GM18909 (cell line): ENCODE results near the gene STARD3.
"Not testable (repeated sequence)": the region's sequence is repeated elsewhere in the genome, so short reads cannot be mapped to it uniquely, and the experiment has no call there.

Experiments
- ATAC-seq: cut with Tn5 transposase; IDR thresholded peaks from one replicate; pipeline ENCODE4 v1.9.1; 2021; ENCODE audit warnings: mild to moderate bottlenecking; ENCODE audit not compliant: unreplicated experiment, poor library complexity

The STARD3 gene

DNA sequence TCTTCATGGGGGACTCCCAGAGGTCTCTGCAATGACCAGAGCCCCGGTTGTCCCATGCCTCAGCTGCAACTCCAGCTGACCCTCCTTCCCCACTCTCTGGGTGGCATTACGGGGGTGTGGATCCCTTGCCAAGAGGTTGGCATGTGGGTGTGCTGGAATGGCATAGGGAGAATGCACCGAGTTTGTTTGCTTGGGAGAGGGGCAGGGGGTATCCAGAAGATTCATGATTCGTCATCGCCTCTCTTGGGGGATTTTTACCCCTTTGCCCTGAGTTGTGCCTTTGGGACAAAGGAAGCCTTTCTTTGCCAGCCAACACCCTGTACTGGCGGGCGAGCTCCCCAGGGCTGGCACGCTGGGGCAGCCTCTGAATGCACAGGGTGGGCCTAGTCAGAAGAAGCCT, 69.4 kb downstream of the STARD3 start:
- no peak for ATAC-seq

DNA sequence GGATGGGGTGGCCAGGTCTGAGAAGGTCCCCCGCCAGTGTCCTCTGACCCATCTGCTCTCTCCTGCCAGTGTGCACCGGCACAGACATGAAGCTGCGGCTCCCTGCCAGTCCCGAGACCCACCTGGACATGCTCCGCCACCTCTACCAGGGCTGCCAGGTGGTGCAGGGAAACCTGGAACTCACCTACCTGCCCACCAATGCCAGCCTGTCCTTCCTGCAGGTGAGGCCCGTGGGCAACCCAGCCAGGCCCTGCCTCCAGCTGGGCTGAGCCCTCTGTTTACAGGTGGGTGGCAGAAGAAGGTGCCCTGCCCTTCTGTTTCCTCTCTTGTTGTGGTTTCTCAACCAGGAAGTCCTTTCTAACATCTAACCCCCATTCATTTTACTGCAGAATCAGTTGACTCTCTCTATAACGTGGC, 70.0 kb downstream of the STARD3 start:
- ATAC-seq: no peak

DNA sequence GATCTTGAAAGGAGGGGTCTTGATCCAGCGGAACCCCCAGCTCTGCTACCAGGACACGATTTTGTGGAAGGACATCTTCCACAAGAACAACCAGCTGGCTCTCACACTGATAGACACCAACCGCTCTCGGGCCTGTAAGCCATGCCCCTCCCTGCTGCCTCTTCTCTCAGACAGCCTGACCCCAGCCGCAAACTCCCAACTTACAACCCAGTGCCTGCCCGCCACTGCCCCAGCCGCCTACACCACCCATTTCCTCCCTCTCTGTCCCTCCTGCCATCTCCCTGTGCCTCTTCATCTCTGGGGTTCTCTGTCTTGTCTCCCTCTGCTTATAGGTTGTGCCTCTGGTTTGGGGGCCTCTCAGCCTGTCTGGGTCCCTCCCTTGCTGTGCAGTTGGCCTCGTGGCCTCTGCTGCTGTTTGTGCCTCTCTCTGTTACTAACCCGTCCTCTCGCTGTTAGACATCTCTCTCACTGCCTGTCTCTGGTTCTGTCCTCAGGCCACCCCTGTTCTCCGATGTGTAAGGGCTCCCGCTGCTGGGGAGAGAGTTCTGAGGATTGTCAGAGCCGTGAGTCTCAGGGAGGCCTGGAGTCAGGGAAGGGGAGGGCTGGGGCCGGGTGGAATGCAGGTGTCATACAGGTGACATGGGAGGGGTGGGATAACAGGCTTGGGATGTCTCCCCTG, 72.5 kb downstream of the STARD3 start:
- ATAC-seq: no peak

DNA sequence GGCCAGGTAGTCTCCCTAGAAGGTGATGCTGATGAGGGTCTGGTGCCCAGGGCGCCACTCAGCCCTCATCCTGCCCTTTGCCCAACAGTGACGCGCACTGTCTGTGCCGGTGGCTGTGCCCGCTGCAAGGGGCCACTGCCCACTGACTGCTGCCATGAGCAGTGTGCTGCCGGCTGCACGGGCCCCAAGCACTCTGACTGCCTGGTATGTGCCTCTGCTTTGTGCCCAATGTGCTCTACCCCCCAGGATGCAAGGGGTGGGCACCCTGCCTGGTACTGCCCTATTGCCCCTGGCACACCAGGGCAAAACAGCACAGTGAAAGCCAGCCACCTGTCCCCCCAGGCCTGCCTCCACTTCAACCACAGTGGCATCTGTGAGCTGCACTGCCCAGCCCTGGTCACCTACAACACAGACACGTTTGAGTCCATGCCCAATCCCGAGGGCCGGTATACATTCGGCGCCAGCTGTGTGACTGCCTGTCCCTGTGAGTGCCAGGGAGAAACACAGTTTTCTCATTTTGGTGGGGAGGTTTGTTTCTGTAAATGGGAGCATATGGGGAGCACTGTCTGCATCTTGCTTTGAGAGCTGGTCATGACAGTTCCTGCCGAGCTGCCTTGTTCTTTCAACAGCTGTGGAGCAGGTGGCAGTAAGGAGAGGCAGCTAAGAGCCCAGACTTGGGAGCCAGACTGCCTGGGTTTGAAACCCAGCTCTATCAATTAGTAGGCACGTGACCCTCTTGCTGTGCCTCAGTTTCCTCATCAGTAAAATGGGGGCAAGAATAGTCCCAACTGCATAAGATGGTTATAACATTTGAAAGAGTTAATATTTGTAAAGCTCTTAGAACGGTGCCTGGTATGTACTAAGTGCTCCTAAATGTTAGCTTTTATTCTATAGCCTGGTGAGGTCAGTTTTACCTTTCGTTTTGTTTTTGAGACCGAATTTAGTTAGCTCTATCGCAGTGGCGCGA, 73.3 kb downstream of the STARD3 start:
- no peak for ATAC-seq

DNA sequence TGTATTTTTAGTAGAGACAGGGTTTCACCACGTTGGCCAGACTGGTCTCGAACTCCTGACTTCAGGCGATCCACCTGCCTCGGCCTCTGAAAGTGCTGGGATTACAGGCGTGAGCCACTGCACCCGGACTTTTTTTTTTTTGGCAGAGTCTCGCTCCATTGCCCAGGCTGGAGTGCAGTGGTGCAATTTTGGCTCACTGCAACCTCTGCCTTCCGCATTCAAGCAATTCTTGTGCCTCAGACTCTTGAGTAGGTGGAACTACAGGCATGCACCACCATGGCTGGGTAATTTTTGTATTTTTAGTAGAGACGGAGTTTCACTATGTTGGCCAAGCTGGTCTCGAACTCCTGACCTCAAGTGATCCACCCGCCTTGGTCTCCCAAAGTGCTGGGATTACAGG, 74.1 kb downstream of the STARD3 start:
- not testable (repeated sequence) for ATAC-seq

DNA sequence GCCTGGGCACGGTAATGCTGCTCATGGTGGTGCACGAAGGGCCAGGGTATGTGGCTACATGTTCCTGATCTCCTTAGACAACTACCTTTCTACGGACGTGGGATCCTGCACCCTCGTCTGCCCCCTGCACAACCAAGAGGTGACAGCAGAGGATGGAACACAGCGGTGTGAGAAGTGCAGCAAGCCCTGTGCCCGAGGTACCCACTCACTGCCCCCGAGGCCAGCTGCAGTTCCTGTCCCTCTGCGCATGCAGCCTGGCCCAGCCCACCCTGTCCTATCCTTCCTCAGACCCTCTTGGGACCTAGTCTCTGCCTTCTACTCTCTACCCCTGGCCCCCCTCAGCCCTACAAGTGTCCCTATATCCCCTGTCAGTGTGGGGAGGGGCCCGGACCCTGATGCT, 74.9 kb downstream of the STARD3 start:
- no peak for ATAC-seq
